HTR-8/SVneo (cell line): ENCODE measurements around the gene MCM3AP.
"Not testable (repeated sequence)": the region's sequence is repeated elsewhere in the genome, so short reads cannot be mapped to it uniquely, and the experiment has no call there.

ENCODE experiments used
- DNase-seq: peaks from one replicate; pipeline ENCODE4 v3.0.0; 2011; ENCODE audit warnings: low spot score, mixed read lengths; ENCODE audit not compliant: insufficient read length
- FAIRE-seq: peaks from 2 replicates; lab custom pipeline; 2011; peaks lifted over from hg19 to GRCh38; lab: Jason Lieb, UNC

The MCM3AP gene

GRCh38 chr21:46312949-46313348 is 27.5 kb upstream of the MCM3AP start:
- FAIRE-seq (no peak), DNase-seq (no peak)

DNA sequence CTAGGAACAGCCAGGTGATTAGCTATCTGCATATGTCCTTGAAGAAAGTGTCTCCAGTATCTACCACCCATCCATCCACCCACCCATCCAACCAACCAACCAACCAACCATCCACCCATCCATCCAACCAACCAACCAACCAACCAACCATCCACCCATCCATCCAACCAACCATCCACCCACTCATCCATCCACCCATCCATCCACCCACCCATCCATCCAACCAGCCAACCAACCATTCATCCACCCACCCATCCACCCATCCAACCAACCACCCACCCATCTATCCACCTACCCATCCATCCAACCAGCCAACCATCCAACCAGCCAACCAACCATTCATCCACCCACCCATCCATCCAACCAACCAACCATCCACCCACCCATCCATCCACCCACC is 26.2 kb upstream of the MCM3AP start:
- FAIRE-seq (peak; percentile 83), DNase-seq (no peak)

- not testable (repeated sequence) for FAIRE-seq, DNase-seq
These were observed 24.8 kb upstream of the MCM3AP start for GRCh38 chr21:46310260-46310659.

- DNase-seq (no peak), FAIRE-seq (no peak)
These were observed 23.0 kb upstream of the MCM3AP start for GRCh38 chr21:46308431-46308830.

DNA sequence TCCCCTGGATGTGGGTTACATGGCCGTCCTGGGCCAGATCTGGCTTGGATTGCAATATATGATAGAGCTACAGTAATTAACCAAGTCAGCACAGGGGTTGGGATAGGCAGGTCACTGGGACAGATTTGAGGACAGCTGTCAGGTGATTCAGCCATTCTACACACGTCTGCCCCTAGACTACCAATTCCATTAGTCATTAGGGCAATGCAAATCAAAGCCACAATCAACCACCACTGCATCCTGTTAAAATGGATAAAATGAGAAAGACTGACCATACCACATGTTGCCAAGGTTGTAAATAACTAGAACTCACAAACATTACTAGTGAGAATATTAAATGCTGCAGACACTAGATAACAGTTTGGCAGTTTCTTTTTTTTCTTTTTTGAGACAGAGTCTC is 22.2 kb upstream of the MCM3AP start:
- no peak for FAIRE-seq
- DNase-seq, result no peak

DNA sequence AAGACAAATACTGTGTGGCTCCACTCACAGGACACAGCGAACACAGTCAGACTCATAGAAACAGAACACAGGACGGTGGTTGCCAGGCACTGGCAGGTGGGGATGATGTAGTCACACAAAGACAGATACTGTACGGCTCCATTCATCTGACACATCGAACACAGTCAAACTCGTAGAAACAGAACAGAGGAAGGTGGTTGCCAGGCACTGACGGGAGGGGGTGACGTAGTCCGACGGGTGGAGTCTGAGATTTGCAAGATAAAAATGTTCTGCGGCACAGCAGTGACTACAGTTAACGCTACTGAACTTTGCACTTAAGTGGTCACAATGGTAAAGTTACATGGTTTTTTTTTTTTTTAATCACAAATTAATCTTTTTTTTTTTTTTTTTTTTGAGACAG is 19.5 kb upstream of the MCM3AP start:
- DNase-seq, result no peak
- no peak for FAIRE-seq

DNA sequence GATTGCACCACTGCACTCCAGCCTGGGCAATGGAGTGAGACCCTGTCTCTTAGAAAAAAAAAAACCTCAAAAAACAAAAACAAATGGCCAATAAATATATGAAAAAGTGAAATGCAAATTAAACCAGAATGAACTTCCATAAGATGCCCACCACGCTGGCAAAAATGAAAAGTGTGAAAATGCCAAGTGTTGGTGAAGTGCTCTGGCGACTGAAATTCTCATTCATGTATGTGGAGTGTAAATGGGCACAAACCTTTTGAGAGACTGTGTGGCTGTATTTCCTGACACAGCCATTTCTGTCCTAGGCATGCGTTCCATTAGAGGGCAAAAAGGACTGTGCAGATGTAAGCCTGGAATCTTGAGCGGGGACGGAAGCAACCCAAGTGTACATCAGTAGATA is 19.0 kb upstream of the MCM3AP start:
- DNase-seq, result no peak
- FAIRE-seq, result no peak

DNA sequence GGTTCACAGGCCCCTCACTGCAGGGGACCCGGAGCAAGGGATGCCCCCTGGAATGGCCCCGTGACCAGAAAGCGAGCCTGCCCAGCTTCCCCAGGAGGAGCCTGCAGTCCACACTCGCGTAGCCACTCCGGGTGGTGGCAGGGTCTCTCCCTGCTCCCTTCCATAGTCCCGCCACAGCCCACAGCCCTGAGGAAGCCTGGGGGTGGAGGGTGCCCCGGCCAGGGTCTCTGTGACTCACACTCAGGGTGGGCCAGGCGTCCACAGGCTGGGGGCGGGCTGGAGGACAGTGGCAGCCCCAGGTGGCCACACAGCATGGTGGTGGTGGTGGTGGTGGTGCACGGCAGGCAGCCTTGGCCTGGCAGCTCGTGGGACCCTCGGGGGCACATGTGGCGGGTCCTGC is 16.3 kb upstream of the MCM3AP start:
- DNase-seq (no peak), FAIRE-seq (no peak)

- DNase-seq (no peak), FAIRE-seq (no peak)
These were observed 13.8 kb upstream of the MCM3AP start for GRCh38 chr21:46299167-46299566.

GRCh38 chr21:46297338-46298271 is 12.2 kb upstream of the MCM3AP start:
- DNase-seq (no peak), FAIRE-seq (no peak)

DNA sequence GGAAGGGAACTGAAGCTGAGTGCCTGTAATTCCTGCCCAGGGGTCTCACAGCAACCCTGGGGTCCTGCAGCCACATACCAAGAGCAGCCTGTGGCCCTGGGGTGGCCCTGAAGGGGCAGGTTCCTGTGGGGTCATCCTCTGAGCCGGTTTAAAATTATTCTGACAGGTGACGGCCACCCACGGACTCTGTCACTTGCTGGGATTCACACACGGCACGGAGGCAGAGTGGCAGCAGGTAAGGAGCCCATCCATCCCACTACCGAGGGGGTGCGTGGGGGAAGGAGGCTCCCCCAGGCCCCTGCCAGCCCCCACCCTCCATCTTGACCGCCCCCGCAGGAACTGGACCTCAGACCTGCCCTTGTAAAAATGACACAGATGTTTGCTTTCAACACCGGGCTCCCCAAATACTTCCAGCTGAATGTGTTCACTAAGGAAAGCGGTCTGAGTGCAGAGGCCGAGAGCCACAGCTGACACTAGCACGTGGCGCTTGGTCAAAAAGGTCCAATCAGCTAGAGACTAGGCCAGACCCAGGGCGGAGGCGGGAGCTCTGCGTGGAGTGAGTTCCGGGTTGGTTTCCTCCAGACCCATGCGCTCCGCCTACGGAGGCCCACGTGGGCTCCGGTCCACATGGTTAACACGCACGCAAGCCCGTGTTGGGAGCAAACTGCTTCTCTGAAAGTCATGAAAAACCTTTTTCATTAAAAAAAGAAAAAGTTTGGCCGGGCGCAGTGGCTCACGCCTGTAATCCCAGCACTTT is 10.8 kb upstream of the MCM3AP start:
- no peak for DNase-seq
- no peak for FAIRE-seq

GRCh38 chr21:46295177-46295770 is 9.9 kb upstream of the MCM3AP start:
- FAIRE-seq, result no peak
- DNase-seq, result no peak

- FAIRE-seq (no peak), DNase-seq (no peak)
These were observed 9.3 kb upstream of the MCM3AP start for GRCh38 chr21:46294647-46295176.

DNA sequence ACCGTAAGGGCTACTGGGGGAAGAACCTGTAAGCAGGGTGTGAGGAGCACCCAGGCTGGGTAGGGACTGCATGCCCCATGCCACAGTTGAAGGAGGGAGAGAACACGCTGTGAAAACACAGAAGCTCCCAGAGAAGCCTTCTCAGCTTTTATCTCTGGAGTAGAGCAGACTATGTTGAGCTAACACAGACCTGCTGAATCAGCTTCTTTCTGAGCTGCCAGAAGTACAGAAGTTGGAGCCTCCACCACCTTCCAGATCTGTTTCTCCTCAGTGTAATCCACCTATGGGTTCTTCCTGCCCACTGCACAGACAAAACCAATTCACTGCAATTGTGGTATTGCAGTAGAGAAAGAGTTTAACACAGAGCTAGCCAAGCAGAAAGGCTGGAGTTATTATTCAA is 6.2 kb upstream of the MCM3AP start:
- no peak for FAIRE-seq

GRCh38 chr21:46289655-46290179 is 4.3 kb upstream of the MCM3AP start:
- FAIRE-seq (peak; percentile 88), DNase-seq (no peak)

More for the DNA sequence above, 6.2 kb upstream of the MCM3AP start:
- DNase-seq, result no peak

- no peak for FAIRE-seq
- DNase-seq, result no peak
These were observed 2.1 kb upstream of the MCM3AP start for GRCh38 chr21:46287541-46287940.

DNA sequence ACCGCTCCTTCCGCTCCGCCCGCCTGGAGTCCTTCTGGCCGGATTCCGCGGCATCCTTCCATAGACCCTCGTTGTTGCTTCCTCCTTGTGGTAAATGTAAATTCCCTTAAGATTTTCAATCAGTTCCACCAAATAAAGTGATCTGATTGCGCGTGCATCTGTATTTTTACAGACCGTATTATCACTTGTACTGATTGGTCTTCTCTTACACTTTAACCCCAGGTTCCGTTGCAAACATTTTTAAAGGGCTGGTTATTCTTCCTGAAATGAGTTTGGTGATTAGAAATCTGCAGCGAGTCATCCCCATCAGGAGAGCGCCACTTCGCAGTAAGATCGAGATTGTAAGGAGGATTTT is 1.2 kb upstream of the MCM3AP start:
- FAIRE-seq (no peak), DNase-seq (no peak)

- DNase-seq (peak; percentile 91), FAIRE-seq (peak; percentile 72)
These were observed 593 bp upstream of the MCM3AP start, which contains the start of gene YBEY for GRCh38 chr21:46285761-46286647. TSS of gene YBEY (plus strand) at chr21:46286342. CDS start at chr21:46286914, 572 bp downstream.

DNA sequence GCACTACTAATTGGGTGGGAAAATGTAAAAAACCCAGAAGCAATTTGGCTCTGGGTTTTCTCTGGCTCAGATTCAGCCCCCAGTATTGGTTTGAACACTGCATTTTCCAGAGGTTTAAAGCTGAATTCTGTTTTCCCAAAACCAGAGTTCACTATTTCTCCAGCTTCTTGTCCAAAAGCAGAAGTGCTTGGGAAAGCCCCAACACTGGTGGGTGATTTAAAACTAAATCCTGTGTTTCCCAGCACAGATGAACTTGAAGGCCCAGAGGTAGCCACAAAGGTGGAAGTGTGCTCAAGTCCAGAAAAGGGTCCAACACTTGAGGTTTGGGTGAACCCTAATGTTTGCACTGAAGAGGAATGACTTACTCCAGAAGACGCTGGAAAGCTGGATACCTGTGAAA is 678 bp downstream of the MCM3AP start:
- FAIRE-seq (no peak), DNase-seq (no peak)
